Lower lobe of right lung (tissue), 2 donors: ENCODE results near the gene BAZ1B. TPM values are rescaled to one million over a fixed set of nuclear protein-coding genes. Genes with fewer than 3 reads are reported as not detected.
A peak's percentile ranks its signal among the peaks of the same experiment; 100 is the strongest.
"Not testable (repeated sequence)": the region's sequence is repeated elsewhere in the genome, so short reads cannot be mapped to it uniquely, and the experiment has no call there.

ENCODE experiments used
- ATAC-seq, 2 donors: fragments of 200-7000 bp; cut with Tn5 transposase; one replicate each; pipeline ENCODE4 v1.9.1; 2020 to 2022; ENCODE audit warnings: mild to moderate bottlenecking in 2 of 2, moderate library complexity in 2 of 2
- DNase-seq: peaks from one replicate; pipeline ENCODE4 v3.0.0-alpha.2; 2020
- H3K27ac ChIP-seq: fragments of 200-600 bp; one replicate; pipeline ENCODE4 v1.8.0; 2022
- H3K27me3 ChIP-seq: fragments of 200-600 bp; one replicate; pipeline ENCODE4 v1.8.0; 2022; ENCODE audit warnings: low read depth
- H3K36me3 ChIP-seq: fragments of 200-600 bp; one replicate; pipeline ENCODE4 v1.8.0; 2022; ENCODE audit warnings: mild to moderate bottlenecking
- H3K4me1 ChIP-seq: fragments of 200-600 bp; one replicate; pipeline ENCODE4 v1.8.0; 2022
- H3K4me3 ChIP-seq: fragments of 200-600 bp; one replicate; pipeline ENCODE4 v1.8.0; 2022; ENCODE audit warnings: mild to moderate bottlenecking
- H3K9me3 ChIP-seq: fragments of 200-600 bp; one replicate; pipeline ENCODE4 v1.8.0; 2022
- CTCF ChIP-seq: fragments of 200-600 bp; IDR thresholded peaks from one replicate; pipeline ENCODE4 v1.8.0; 2022; ENCODE audit warnings: antibody characterized with exemption, mild to moderate bottlenecking
- intact Hi-C: fragments of 100-400 bp; cut with DNase I; formaldehyde crosslinking; loops from one replicate; pipeline ENCODE4 v1.11.0; 2022
- total RNA-seq: library from RNA; stranded (reverse); fragmentation: NEBNext Ultra II Directional; extraction: Animal tissue kit (Norgen Biotek cat#: 25700); gene quantifications from one replicate; pipeline ENCODE4 v1.2.1, GENCODE V29; 2021
- donor health status: DM: no; HTN: yes; CAD: no; lungs with severe emphysema.

Gene BAZ1B
- total RNA-seq, 1 donor from 2014 or later: 56.0 TPM

- Histone ChIP-seq H3K9me3 (no peaks in the 10 kb centered on the region), H3K4me3 (no peak overlapping the region), H3K27ac (no peak overlapping the region), H3K27me3 (no peaks in the 10 kb centered on the region), H3K4me1 (no peaks in the 10 kb centered on the region), H3K36me3 (peaks cover 95% of the 10 kb centered on the region)
- intact Hi-C loops: no loop called here
- ATAC-seq: no peak
- no peak for TF ChIP-seq CTCF
- DNase-seq: no peak
Measured at GRCh38 chr7:73482746-73483145, 39.3 kb downstream of the BAZ1B start.

- H3K27me3 ChIP-seq, DNase-seq, H3K4me1 ChIP-seq, intact Hi-C loops, H3K27ac ChIP-seq, H3K9me3 ChIP-seq, H3K4me3 ChIP-seq, ATAC-seq: not testable (repeated sequence)
- H3K36me3 ChIP-seq: peaks cover 95% of the 10 kb centered on the region
Measured at GRCh38 chr7:73481521-73481920, 40.6 kb downstream of the BAZ1B start.

- Histone ChIP-seq H3K4me3 (no peak overlapping the region), H3K27ac (no peak overlapping the region), H3K27me3 (no peaks in the 10 kb centered on the region), H3K36me3 (peaks cover 95% of the 10 kb centered on the region), H3K9me3 (no peaks in the 10 kb centered on the region), H3K4me1 (no peaks in the 10 kb centered on the region)
- intact Hi-C loops: no loop called here
- no peak for TF ChIP-seq CTCF
- no peak for ATAC-seq
- DNase-seq: no peak
Measured at GRCh38 chr7:73478549-73478948, 43.5 kb downstream of the BAZ1B start.

- no peak for TF ChIP-seq CTCF
- no peak overlapping the region for H3K27ac ChIP-seq
- no peaks in the 10 kb centered on the region for H3K9me3 ChIP-seq
- intact Hi-C loops: no loop called here
- ATAC-seq: no peak
- H3K4me3 ChIP-seq: no peak overlapping the region
- no peaks in the 10 kb centered on the region for H3K27me3 ChIP-seq
- H3K4me1 ChIP-seq: no peaks in the 10 kb centered on the region
- H3K36me3 ChIP-seq: peaks cover 94% of the 10 kb centered on the region
- DNase-seq: no peak
Measured at GRCh38 chr7:73477376-73477775, 44.7 kb downstream of the BAZ1B start.

- ATAC-seq: no peak
- DNase-seq: no peak
- intact Hi-C loops: no loop called here
Measured at GRCh38 chr7:73470208-73470607, 51.9 kb downstream of the BAZ1B start.

GRCh38 chr7:73467046-73467445 lies 55.0 kb downstream of the BAZ1B start:
- not testable (repeated sequence) for DNase-seq
- H3K36me3 ChIP-seq: peaks cover 100% of the 10 kb centered on the region
- peak; percentile 38 to 54 for ATAC-seq

More at GRCh38 chr7:73470208-73470607, 51.9 kb downstream of the BAZ1B start:
- TF ChIP-seq CTCF: no peak
- no peaks in the 10 kb centered on the region for H3K9me3 ChIP-seq
- H3K4me1 ChIP-seq: no peaks in the 10 kb centered on the region
- H3K27ac ChIP-seq: no peak overlapping the region
- H3K27me3 ChIP-seq: no peaks in the 10 kb centered on the region
- H3K4me3 ChIP-seq: no peak overlapping the region
- peaks cover 98% of the 10 kb centered on the region for H3K36me3 ChIP-seq

GRCh38 chr7:73466112-73466511 lies 56.0 kb downstream of the BAZ1B start:
- intact Hi-C loops: no loop called here
- H3K27me3 ChIP-seq: no peaks in the 10 kb centered on the region
- H3K27ac ChIP-seq: no peak overlapping the region
- TF ChIP-seq CTCF: no peak
- no peaks in the 10 kb centered on the region for H3K4me1 ChIP-seq
- ATAC-seq: no peak
- H3K36me3 ChIP-seq: peaks cover 100% of the 10 kb centered on the region
- no peak overlapping the region for H3K4me3 ChIP-seq
- no peak for DNase-seq
- H3K9me3 ChIP-seq: no peaks in the 10 kb centered on the region

More at GRCh38 chr7:73467046-73467445, 55.0 kb downstream of the BAZ1B start:
- H3K27me3 ChIP-seq, H3K4me3 ChIP-seq, intact Hi-C loops, H3K4me1 ChIP-seq, H3K9me3 ChIP-seq, H3K27ac ChIP-seq: not testable (repeated sequence)
